ENCODE data around the gene CACNA1C.

Gene CACNA1C

DNA sequence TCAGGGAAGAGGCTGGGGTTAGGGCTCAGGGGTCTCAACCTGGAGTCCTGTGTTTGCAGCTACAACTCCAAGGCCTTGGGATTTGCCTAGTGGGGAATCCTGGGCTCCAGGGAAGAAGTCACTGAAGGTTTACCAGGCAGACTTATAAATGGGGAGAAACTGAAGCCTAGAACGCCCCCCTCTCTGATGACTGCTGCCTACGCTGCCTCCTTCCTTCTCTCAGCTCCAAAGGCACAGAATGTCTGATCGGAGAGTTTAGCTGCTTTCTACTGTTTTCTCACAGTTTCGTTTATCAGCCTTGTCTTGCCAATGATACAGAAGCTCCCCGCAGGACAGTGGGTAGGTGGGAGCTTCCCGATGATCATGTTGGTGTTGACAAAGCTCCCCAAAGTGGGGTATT lies 101.7 kb downstream of the CACNA1C start:
- Histone ChIP-seq H3K27me3 (peaks cover 7% of the 10 kb centered on the region), H3K4me3 (ENCODE audit: low read depth, low read length) (no peak overlapping the region), H3K4me1 (no peaks in the 10 kb centered on the region), H3K36me3 (no peaks in the 10 kb centered on the region), H3K9me3 (no peaks in the 10 kb centered on the region)
- no peak for DNase-seq
- TF ChIP-seq, protein P1, sequence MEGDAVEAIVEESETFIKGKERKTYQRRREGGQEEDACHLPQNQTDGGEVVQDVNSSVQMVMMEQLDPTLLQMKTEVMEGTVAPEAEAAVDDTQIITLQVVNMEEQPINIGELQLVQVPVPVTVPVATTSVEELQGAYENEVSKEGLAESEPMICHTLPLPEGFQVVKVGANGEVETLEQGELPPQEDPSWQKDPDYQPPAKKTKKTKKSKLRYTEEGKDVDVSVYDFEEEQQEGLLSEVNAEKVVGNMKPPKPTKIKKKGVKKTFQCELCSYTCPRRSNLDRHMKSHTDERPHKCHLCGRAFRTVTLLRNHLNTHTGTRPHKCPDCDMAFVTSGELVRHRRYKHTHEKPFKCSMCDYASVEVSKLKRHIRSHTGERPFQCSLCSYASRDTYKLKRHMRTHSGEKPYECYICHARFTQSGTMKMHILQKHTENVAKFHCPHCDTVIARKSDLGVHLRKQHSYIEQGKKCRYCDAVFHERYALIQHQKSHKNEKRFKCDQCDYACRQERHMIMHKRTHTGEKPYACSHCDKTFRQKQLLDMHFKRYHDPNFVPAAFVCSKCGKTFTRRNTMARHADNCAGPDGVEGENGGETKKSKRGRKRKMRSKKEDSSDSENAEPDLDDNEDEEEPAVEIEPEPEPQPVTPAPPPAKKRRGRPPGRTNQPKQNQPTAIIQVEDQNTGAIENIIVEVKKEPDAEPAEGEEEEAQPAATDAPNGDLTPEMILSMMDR (IDR thresholded peaks at IDR 0.05; ENCODE audit: low read depth, low read length): no peak

DNA sequence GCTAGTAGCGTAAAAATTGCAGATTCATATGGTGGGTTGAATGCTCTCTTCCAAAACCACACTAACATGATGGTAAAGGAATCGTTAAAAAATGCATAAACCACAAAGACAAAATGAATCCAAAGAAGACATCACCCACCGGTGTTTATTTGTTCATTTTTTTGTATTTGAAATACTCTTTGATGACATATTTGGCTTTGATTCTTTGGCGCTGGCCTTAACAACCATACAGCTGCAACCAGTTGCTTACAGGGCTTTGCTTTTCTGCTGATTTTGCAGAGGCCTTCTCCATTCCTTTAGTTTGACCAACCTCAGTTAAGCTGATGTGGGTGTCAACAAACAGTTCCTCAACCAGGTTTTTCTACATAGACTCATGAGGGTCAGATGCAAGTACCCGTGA lies 103.5 kb downstream of the CACNA1C start:
- peaks cover 7% of the 10 kb centered on the region; the same call in 1 of the 2 replicates for H3K27me3 ChIP-seq
- no peak overlapping the region for H3K4me3 ChIP-seq (ENCODE audit: low read depth, low read length)
- no peak for DNase-seq
- TF ChIP-seq, protein P1 (IDR thresholded peaks at IDR 0.05; ENCODE audit: low read depth, low read length): no peak
- no peaks in the 10 kb centered on the region for H3K36me3 ChIP-seq
- no peaks in the 10 kb centered on the region for H3K9me3 ChIP-seq
- no peaks in the 10 kb centered on the region for H3K4me1 ChIP-seq

DNA sequence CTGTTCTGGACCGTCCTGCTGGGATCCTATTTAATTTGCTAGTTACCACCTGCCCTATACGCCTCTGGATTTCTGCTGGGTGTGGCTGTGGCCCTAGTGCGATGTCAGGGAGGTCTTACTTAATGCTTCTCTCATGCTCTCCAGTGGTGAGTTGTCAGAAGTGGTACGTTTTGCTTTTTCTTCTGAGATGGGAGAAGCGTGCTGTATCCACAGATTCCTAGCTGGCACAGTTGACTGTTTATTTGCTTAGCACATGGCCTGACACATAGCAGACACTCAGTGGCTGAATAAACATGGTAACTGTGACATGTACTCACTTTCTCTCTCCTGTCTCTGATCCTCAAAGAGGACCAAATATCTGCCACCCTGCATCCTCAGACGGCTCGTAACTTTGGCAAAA lies 107.3 kb downstream of the CACNA1C start:
- Histone ChIP-seq H3K27me3 (no peaks in the 10 kb centered on the region; the same call in 1 of the 2 replicates), H3K36me3 (no peaks in the 10 kb centered on the region), H3K4me3 (ENCODE audit: low read depth, low read length) (no peak overlapping the region), H3K9me3 (no peaks in the 10 kb centered on the region), H3K4me1 (no peaks in the 10 kb centered on the region)
- TF ChIP-seq, protein P1 (IDR thresholded peaks at IDR 0.05; ENCODE audit: low read depth, low read length): no peak
- DNase-seq: no peak

DNA sequence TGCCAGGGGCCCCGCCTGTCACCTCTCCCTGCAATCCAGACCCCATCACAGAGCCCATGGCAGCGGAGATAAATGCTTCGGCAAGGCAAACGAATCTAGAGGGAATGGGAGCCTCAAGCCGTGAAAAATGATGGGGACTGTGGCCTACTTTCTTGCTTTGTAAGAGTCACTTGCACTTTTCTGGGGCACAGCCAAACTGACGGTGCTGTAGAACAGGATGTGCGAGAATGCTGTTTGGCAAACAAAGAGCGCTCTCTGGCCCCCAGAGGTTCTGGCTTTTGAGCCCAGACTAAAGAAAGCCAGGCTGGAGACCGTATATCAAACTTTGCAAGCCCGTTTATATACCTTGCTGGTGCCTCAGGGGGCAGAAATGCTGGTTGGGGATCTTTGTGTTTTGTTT lies 108.7 kb downstream of the CACNA1C start:
- Histone ChIP-seq H3K36me3 (no peaks in the 10 kb centered on the region), H3K4me1 (no peaks in the 10 kb centered on the region), H3K4me3 (ENCODE audit: low read depth, low read length) (no peak overlapping the region), H3K27me3 (no peaks in the 10 kb centered on the region), H3K9me3 (no peaks in the 10 kb centered on the region)
- no peak for DNase-seq
- TF ChIP-seq, protein P1 (IDR thresholded peaks at IDR 0.05; ENCODE audit: low read depth, low read length): no peak

DNA sequence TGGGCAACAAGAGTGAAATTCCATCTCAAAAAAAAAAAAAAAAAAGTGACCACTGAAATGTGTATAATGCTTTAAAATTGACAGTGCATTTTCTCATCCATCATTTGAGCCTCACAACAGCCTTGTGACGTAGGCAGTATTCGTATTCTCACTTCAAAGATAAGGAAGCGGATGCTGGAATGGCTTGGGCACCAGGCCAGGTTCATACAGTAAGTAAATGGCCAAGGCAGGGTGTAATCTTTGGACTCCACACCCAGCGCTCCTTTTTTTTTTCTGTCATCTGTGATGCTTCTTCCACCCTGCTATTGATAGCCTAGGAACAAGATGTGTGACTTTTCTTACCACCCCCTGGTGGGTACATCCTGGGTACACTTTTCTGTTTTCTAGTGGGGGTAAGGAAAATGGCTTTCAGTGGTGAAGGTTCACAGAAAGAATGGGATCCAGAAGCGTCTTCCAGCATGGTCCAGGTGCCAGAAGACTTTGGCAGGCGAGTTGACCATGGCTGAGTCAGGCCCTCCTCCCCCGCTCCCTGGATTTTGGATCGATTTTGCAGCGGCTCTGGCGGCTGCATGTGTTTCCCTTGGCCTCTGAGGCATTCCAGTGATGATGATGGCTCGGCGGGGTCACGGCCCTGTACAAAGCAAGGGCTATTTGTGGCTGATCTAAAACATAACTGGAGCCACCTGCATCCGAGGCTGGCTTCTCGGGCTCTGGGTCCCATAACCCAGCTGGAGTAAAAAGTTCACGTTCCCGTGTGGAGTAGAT lies 110.6 kb downstream of the CACNA1C start:
- no peak overlapping the region for H3K4me3 ChIP-seq (ENCODE audit: low read depth, low read length)
- TF ChIP-seq, protein P1 (IDR thresholded peaks at IDR 0.05; ENCODE audit: low read depth, low read length): no peak
- H3K9me3 ChIP-seq: no peaks in the 10 kb centered on the region
- H3K4me1 ChIP-seq: no peaks in the 10 kb centered on the region
- no peaks in the 10 kb centered on the region for H3K27me3 ChIP-seq
- no peak for DNase-seq
- H3K36me3 ChIP-seq: no peaks in the 10 kb centered on the region

DNA sequence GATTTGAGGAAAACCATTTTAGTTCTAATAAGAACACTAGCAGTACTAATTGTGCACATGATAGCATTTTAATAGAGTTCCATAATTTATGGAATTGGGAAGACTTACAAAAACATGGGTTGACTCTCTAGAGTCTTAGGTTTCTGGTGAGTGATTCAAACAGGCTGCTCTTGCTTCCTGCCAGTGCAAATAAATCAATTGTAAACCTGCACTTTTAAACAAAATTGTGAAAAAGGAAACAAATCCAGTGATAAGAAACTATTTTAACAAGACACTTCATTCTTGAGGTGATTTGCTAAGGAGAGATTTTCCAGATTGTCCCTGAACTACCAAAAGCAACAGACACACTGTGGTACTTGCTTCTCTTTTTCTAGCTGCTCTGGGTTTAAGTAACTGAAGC lies 112.2 kb downstream of the CACNA1C start:
- no peak for DNase-seq
- Histone ChIP-seq H3K9me3 (no peaks in the 10 kb centered on the region), H3K36me3 (no peaks in the 10 kb centered on the region), H3K4me3 (ENCODE audit: low read depth, low read length) (no peak overlapping the region), H3K4me1 (no peaks in the 10 kb centered on the region), H3K27me3 (no peaks in the 10 kb centered on the region)
- TF ChIP-seq, protein P1 (IDR thresholded peaks at IDR 0.05; ENCODE audit: low read depth, low read length): no peak
